Loucy (cell line): ENCODE measurements around the gene IL36A.

Source experiments
- H2AFZ ChIP-seq: fragments of 200-600 bp; sonication (generic); 2 replicates; pipeline ENCODE4 v1.6.0; 2016; ENCODE audit warnings: antibody characterized with exemption, mild to moderate bottlenecking, low read length, moderate library complexity
- H3F3A ChIP-seq: fragments of 200-600 bp; 2 replicates; pipeline ENCODE4 v1.6.0; 2016; ENCODE audit warnings: antibody characterized with exemption, low read depth, mild to moderate bottlenecking
- H3K27me3 ChIP-seq: fragments of 200-600 bp; sonication (generic); 2 replicates; pipeline ENCODE4 v1.6.1; 2014; ENCODE audit warnings: low read length, mild to moderate bottlenecking; ENCODE audit not compliant: insufficient read depth, poor library complexity, severe bottlenecking
- H3K36me3 ChIP-seq: fragments of 200-600 bp; sonication (generic); 2 replicates; pipeline ENCODE4 v1.6.1; 2016; ENCODE audit warnings: low read length; ENCODE audit not compliant: insufficient read depth
- H3K4me1 ChIP-seq: fragments of 200-600 bp; sonication (generic); 2 replicates; pipeline ENCODE4 v1.5.1; 2014; ENCODE audit warnings: low read length, mild to moderate bottlenecking; ENCODE audit not compliant: insufficient read depth, poor library complexity, severe bottlenecking
- H3K4me2 ChIP-seq: fragments of 200-600 bp; sonication (generic); 2 replicates; pipeline ENCODE4 v1.6.0; 2014; ENCODE audit warnings: antibody characterized with exemption, low read length, low read depth, mild to moderate bottlenecking; ENCODE audit not compliant: poor library complexity, severe bottlenecking
- H3K4me3 ChIP-seq: fragments of 200-600 bp; sonication (generic); 2 replicates; pipeline ENCODE4 v1.5.1; 2014; ENCODE audit warnings: low read length, mild to moderate bottlenecking, mixed read lengths; ENCODE audit not compliant: poor library complexity, severe bottlenecking
- H3K79me2 ChIP-seq: fragments of 200-600 bp; sonication (generic); 2 replicates; pipeline ENCODE4 v1.6.1; 2014; ENCODE audit warnings: low read length; ENCODE audit not compliant: insufficient read depth
- H3K9ac ChIP-seq: fragments of 200-600 bp; sonication (generic); 2 replicates; pipeline ENCODE4 v1.6.0; 2014; ENCODE audit warnings: mild to moderate bottlenecking, low read depth, low read length, moderate library complexity; ENCODE audit not compliant: poor library complexity, severe bottlenecking
- H3K9me2 ChIP-seq: fragments of 200-600 bp; sonication (generic); replicated peaks from 2 replicates; pipeline ENCODE4 v1.6.1; 2016; ENCODE audit warnings: low read depth, low read length, mixed read lengths
- H3K9me3 ChIP-seq: fragments of 200-600 bp; sonication (generic); 2 replicates; pipeline ENCODE4 v1.6.1; 2014; ENCODE audit warnings: mild to moderate bottlenecking, antibody characterized with exemption, low read length, low read depth; ENCODE audit not compliant: insufficient read depth
- H4K20me1 ChIP-seq: fragments of 200-600 bp; sonication (generic); 2 replicates; pipeline ENCODE4 v1.6.0; 2014; ENCODE audit warnings: antibody characterized with exemption, low read length, mild to moderate bottlenecking; ENCODE audit not compliant: insufficient read depth, poor library complexity, severe bottlenecking
- CTCF ChIP-seq: fragments of 200-600 bp; sonication (generic); conservative IDR thresholded peaks from 2 replicates; pipeline ENCODE4 v1.5.1; 2014; ENCODE audit warnings: mild to moderate bottlenecking, antibody characterized with exemption, low read length
- EZH2phosphoT487 ChIP-seq: fragments of 200-600 bp; IDR thresholded peaks from 2 replicates; pipeline ENCODE4 v1.6.1; 2018; ENCODE audit warnings: antibody characterized with exemption, mild to moderate bottlenecking, moderate library complexity, borderline replicate concordance

The IL36A gene

GRCh38 chr2:112985090-112985489, 20.2 kb upstream of the IL36A start:
- TF ChIP-seq CTCF (no peak), EZH2phosphoT487 (no peak)
- no peaks in the 10 kb centered on the region for H3K9me2 ChIP-seq
- H3K4me1 ChIP-seq, result no peaks in the 10 kb centered on the region
- H3K36me3 ChIP-seq, result no peaks in the 10 kb centered on the region
- no peaks in the 10 kb centered on the region for H4K20me1 ChIP-seq
- no peaks in the 10 kb centered on the region for H3F3A ChIP-seq
- H3K4me2 ChIP-seq, result no peak overlapping the region
- H3K9me3 ChIP-seq, result no peaks in the 10 kb centered on the region
- no peaks in the 10 kb centered on the region for H3K79me2 ChIP-seq
- H3K9ac ChIP-seq, result no peak overlapping the region
- no peaks in the 10 kb centered on the region for H3K27me3 ChIP-seq
- H3K4me3 ChIP-seq, result no peak overlapping the region
- 0 out of 2 replicates have a peak overlapping the region, but pooled peaks have one; percentile 6 for H2AFZ ChIP-seq

- TF ChIP-seq EZH2phosphoT487 (no peak), CTCF (no peak)
- no peak overlapping the region for H2AFZ ChIP-seq
- H3K4me2 ChIP-seq, result no peak overlapping the region
- no peaks in the 10 kb centered on the region for H4K20me1 ChIP-seq
- H3K4me1 ChIP-seq, result no peaks in the 10 kb centered on the region
- H3F3A ChIP-seq, result no peaks in the 10 kb centered on the region
- no peaks in the 10 kb centered on the region for H3K9me2 ChIP-seq
- no peaks in the 10 kb centered on the region for H3K79me2 ChIP-seq
- H3K27me3 ChIP-seq, result peaks cover 11% of the 10 kb centered on the region
- no peak overlapping the region for H3K4me3 ChIP-seq
- H3K36me3 ChIP-seq, result no peaks in the 10 kb centered on the region
- H3K9ac ChIP-seq, result no peak overlapping the region
- no peaks in the 10 kb centered on the region; the same call in 1 of the 2 replicates for H3K9me3 ChIP-seq
Measured at GRCh38 chr2:112989611-112990010, 15.6 kb upstream of the IL36A start.

DNA sequence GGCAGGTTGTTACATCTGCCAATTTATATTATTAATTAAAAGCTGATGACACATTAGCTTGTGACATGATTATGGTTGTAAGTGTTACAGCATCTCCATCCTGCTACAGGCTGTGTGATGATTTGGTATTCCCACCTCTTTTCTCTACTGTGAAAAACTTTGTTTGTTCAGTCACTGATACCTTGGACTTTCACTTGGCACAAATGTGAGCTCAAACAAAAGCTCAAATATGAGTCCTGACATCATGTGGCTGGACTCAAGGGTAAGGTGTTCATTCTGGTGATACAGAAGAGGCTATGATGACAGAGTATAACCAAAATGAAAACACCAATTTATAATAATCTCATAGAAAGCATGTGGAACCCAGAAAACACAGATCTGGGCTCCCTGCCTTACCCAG, 11.4 kb upstream of the IL36A start:
- Histone ChIP-seq H3K4me1 (peaks cover 16% of the 10 kb centered on the region), H3K36me3 (no peaks in the 10 kb centered on the region), H4K20me1 (no peaks in the 10 kb centered on the region), H3K9ac (no peak overlapping the region), H3K9me2 (no peaks in the 10 kb centered on the region), H2AFZ (no peak overlapping the region), H3K27me3 (peaks cover 11% of the 10 kb centered on the region), H3K4me2 (no peak overlapping the region), H3F3A (no peaks in the 10 kb centered on the region), H3K4me3 (no peak overlapping the region), H3K9me3 (no peaks in the 10 kb centered on the region; the same call in 1 of the 2 replicates), H3K79me2 (no peaks in the 10 kb centered on the region)
- no peak for TF ChIP-seq EZH2phosphoT487
- no peak for TF ChIP-seq CTCF
